Adipocyte (in vitro differentiated cells): ENCODE measurements around the gene GAS5.

Source experiments
- DNase-seq: peaks from one replicate; pipeline ENCODE4 v3.0.0-alpha.2; 2015; ENCODE audit warnings: low read depth
- H3K27me3 ChIP-seq: replicated peaks from 2 replicates; pipeline ENCODE4 v1.7.0; 2013; ENCODE audit warnings: mild to moderate bottlenecking, low read length, moderate library complexity; ENCODE audit not compliant: control insufficient read depth, insufficient read depth
- H3K36me3 ChIP-seq: 2 replicates; pipeline ENCODE4 v1.7.0; 2013; ENCODE audit warnings: low read length, mild to moderate bottlenecking, moderate library complexity; ENCODE audit not compliant: control insufficient read depth, insufficient read depth, severe bottlenecking
- H3K4me1 ChIP-seq: 2 replicates; pipeline ENCODE4 v1.7.0; 2013; ENCODE audit warnings: mild to moderate bottlenecking, low read length, moderate library complexity; ENCODE audit not compliant: control insufficient read depth, insufficient read depth
- H3K4me3 ChIP-seq: 2 replicates; pipeline ENCODE4 v1.7.0; 2013; ENCODE audit warnings: mild to moderate bottlenecking, low read length, moderate library complexity
- H3K9ac ChIP-seq: 2 replicates; pipeline ENCODE4 v1.7.0; 2013; ENCODE audit warnings: mild to moderate bottlenecking, low read length, moderate library complexity
- H3K9me3 ChIP-seq: 2 replicates; pipeline ENCODE4 v1.7.0; 2013; ENCODE audit warnings: mild to moderate bottlenecking, low read length, moderate library complexity; ENCODE audit not compliant: control insufficient read depth

The GAS5 gene

DNA sequence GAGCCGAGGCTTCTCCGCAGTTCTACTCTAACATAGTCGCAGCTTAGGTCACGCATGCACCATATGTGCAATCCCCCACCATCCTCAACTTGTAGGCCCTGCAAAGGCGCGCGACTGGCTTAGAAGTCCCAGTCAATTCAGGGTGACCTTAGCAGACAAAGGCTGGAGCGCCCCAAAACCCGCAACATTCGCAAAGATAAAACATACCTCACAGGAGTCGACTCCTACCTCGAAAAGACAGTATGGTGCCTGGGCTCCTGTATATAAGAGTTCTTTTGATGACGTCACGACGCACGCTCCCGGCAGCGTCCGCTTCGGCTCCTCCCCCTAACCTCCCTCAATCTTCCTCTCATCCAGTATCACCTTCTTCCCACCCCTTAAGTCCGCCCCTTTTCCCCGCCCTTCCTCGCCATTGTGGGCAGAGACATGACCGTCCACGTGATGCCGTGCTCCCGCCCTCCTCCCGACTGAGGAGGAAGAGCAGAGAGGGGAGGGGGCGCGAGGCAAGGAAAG is at the start of gene GAS5:
Gene GAS5, minus strand, starts transcription at position 237 of the 513 bp plus-strand sequence.
- H3K4me3 ChIP-seq = peak within 1 kb of the TSS; percentile 100
- H3K27me3 ChIP-seq = no peaks in the 10 kb centered on the region
- peak within 1 kb of the TSS; percentile 95 for H3K9ac ChIP-seq
- H3K36me3 ChIP-seq = peaks cover 54% of the 10 kb centered on the region
- peaks cover 49% of the 10 kb centered on the region for H3K4me1 ChIP-seq
- H3K9me3 ChIP-seq = no peaks in the 10 kb centered on the region
- DNase-seq = peak; percentile 100

DNA sequence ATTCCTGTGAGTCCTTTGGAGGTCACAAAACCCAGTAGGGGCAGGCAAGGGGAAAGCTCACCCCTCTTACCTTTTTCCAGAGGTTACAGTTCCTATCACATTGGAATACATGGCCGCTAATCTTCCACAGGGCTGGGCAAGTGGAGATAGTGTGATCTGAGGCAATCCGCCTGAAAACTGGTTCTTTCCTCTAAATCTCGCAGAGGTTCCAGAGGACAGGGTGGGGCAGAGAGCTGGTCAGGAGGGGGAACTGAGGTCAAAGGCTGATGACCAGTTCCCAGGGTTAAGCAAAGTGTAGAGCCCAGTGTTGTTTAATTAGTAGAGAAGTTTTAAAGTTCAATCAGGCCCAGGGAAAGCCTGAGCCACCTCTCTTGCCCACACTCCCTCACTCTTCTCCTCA is 49.4 kb upstream of the GAS5 start, which contains the start of gene SERPINC1:
Gene SERPINC1, minus strand, starts transcription at position 179 of the 400 bp plus-strand sequence. Its CDS starts 68 bp downstream, at position 111.
- Histone ChIP-seq H3K27me3 (no peaks in the 10 kb centered on the region), H3K4me3 (no peak within 1 kb of the TSS), H3K9ac (no peak within 1 kb of the TSS), H3K9me3 (no peaks in the 10 kb centered on the region), H3K4me1 (no peaks in the 10 kb centered on the region), H3K36me3 (no peaks in the 10 kb centered on the region)
- DNase-seq = no peak

GRCh38 chr1:173916667-173917066 is 48.9 kb upstream of the GAS5 start:
- Histone ChIP-seq H3K36me3 (no peaks in the 10 kb centered on the region), H3K4me3 (no peak overlapping the region), H3K9ac (no peak overlapping the region), H3K9me3 (no peaks in the 10 kb centered on the region), H3K4me1 (no peaks in the 10 kb centered on the region), H3K27me3 (no peaks in the 10 kb centered on the region)
- no peak for DNase-seq

GRCh38 chr1:173915596-173915995 is 47.8 kb upstream of the GAS5 start:
- H3K27me3 ChIP-seq = no peaks in the 10 kb centered on the region
- H3K9me3 ChIP-seq = no peaks in the 10 kb centered on the region
- peak; percentile 10 for DNase-seq
- H3K4me1 ChIP-seq = no peaks in the 10 kb centered on the region
- no peak overlapping the region for H3K4me3 ChIP-seq
- H3K9ac ChIP-seq = no peak overlapping the region
- no peaks in the 10 kb centered on the region for H3K36me3 ChIP-seq

DNA sequence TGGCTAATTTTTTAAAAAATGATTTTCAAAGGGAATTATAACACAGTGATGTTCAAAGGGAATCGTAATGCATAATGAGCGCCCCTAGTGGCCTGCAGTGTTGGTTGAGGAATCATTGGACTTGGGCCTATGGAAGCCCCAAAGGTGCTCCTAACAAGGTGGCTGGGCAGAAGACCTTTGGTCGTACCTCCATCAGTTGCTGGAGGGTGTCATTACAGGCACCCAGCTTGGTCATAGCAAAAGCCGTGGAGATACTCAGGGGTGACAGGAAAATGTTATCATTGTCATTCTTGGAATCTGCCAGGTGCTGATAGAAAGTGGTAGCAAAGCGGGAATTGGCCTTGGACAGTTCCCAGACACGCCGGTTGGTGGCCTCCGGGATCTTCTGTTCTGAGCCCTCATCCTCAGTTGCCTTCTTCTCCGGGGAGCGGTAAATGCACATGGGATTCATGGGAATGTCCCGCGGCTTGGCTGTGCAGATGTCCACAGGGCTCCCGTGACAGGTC is 46.6 kb upstream of the GAS5 start:
- no peaks in the 10 kb centered on the region for H3K36me3 ChIP-seq
- DNase-seq = peak; percentile 20
- no peaks in the 10 kb centered on the region for H3K27me3 ChIP-seq
- no peak overlapping the region for H3K9ac ChIP-seq
- H3K4me1 ChIP-seq = no peaks in the 10 kb centered on the region
- H3K4me3 ChIP-seq = no peak overlapping the region
- no peaks in the 10 kb centered on the region for H3K9me3 ChIP-seq

DNA sequence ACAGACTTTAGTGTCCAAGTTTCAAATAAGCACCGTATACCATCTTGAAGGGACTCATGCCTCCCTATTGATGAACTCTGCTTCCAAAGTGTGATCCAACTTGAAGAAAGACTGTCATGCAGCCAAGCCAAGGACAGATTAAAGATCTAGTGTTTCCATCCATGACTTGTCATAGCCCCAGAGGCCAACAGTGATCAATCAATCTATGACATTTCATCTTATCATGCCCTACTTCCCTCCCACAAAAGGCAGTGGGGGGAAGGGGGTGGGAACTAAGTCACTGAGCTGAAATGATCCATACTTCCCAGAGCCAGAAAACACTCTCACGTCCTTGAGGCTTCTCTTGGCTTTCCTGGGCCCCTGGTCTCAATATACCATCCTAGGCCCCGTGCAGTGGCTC is 45.3 kb upstream of the GAS5 start:
- no peak for DNase-seq
- Histone ChIP-seq H3K27me3 (no peaks in the 10 kb centered on the region), H3K4me1 (no peaks in the 10 kb centered on the region), H3K9me3 (no peaks in the 10 kb centered on the region), H3K36me3 (no peaks in the 10 kb centered on the region), H3K4me3 (no peak overlapping the region), H3K9ac (no peak overlapping the region)

- no peak for DNase-seq
- no peaks in the 10 kb centered on the region for H3K27me3 ChIP-seq
- H3K4me3 ChIP-seq = no peak overlapping the region
- no peak overlapping the region for H3K9ac ChIP-seq
- no peaks in the 10 kb centered on the region for H3K36me3 ChIP-seq
- H3K4me1 ChIP-seq = peaks cover 6% of the 10 kb centered on the region
- no peaks in the 10 kb centered on the region for H3K9me3 ChIP-seq
Measured at GRCh38 chr1:173903827-173904531, 36.2 kb upstream of the GAS5 start.

DNA sequence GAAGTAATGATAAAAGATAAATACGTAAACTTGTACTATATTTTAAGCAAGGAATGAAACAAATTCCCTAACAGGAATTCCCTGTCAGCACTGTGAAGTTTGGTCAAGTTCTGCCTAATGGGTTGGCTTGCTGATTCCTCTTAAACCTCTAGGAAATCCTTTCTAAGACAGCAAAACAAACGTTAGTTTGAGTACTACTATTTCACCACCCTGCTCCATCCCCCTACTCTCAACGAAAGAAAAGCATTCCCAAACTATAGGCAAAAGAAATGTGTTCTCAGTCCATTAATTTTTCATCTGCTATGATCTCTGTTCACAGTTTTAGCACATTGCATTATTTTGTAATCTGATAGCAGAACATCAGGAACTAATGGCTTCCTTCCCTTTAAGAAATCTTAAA is 33.2 kb upstream of the GAS5 start:
- Histone ChIP-seq H3K4me1 (peaks cover 6% of the 10 kb centered on the region), H3K9ac (no peak overlapping the region), H3K9me3 (no peaks in the 10 kb centered on the region), H3K4me3 (no peak overlapping the region), H3K36me3 (no peaks in the 10 kb centered on the region), H3K27me3 (no peaks in the 10 kb centered on the region)
- no peak for DNase-seq

DNA sequence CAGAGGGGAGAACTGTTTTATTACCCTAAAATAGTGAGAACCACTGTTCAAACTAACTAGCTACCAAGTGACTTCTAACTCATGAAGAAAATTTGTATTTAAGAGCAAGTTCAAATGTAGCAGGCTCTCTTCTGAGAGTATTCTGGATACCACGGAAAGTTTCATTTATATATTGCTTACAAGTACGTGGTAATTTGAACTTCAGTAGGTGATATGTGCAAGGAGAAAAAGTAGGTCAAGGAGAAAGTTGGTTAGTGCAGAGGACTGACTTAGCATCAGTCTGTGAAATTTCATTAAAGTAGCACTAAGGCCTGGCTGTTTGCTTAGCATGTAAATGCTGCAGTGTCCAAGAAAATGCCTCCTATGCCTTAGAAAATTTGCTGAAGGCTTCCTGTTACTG is 32.6 kb upstream of the GAS5 start:
- Histone ChIP-seq H3K9me3 (no peaks in the 10 kb centered on the region), H3K4me3 (no peak overlapping the region), H3K36me3 (no peaks in the 10 kb centered on the region), H3K27me3 (no peaks in the 10 kb centered on the region), H3K9ac (no peak overlapping the region), H3K4me1 (peaks cover 6% of the 10 kb centered on the region)
- DNase-seq = no peak

DNA sequence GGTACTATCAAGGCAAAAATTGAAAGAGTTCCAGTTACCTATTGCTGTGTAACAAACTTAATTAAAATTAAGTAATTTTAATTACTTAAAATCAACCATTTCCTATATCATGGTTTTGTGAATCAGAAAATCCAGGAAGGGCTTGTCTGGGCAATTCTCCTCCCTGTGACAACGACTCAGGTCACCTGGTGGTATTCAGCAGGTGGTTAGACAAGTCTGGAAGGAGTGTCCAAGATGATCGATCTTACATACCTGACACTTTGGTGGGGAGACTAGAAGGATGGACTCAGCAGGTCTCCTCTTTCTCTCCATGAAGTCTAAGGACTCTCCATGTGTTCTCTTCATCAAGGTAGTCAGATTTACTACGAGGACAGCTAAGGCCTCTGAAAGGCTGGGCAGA is 26.4 kb upstream of the GAS5 start:
- Histone ChIP-seq H3K4me1 (no peaks in the 10 kb centered on the region), H3K27me3 (no peaks in the 10 kb centered on the region), H3K4me3 (no peak overlapping the region), H3K9me3 (no peaks in the 10 kb centered on the region), H3K9ac (no peak overlapping the region), H3K36me3 (no peaks in the 10 kb centered on the region)
- no peak for DNase-seq

GRCh38 chr1:173893611-173894010 is 25.8 kb upstream of the GAS5 start:
- Histone ChIP-seq H3K9ac (no peak overlapping the region), H3K27me3 (no peaks in the 10 kb centered on the region), H3K36me3 (no peaks in the 10 kb centered on the region), H3K4me1 (no peaks in the 10 kb centered on the region), H3K9me3 (no peaks in the 10 kb centered on the region), H3K4me3 (no peak overlapping the region)
- no peak for DNase-seq
